ENCODE results near the gene NANS. TPM values are rescaled to one million over a fixed set of nuclear protein-coding genes. Genes with fewer than 3 reads are reported as not detected.

Gene NANS
- total and polyA plus RNA-seq, 2 of the 13 experiments (the other 11 are each of a cell fraction or from before 2014, with no cell fraction given) = 86.9 to 203 TPM

GRCh38 chr9:98056269-98057137 is at the start of gene NANS (continued):
- peak; percentile 48 to 55; a peak in 2 of 4 replicates for TF ChIP-seq HMGXB4 (CRISPR knock-in tag; IDR thresholded peaks at IDR 0.05; ENCODE audit: borderline replicate concordance in 1 of 2, low read depth in 1 of 2)
- no peak for TF ChIP-seq ZNF432 (CRISPR knock-in tag; IDR thresholded peaks at IDR 0.05; ENCODE audit: borderline replicate concordance)
- no peak for TF ChIP-seq THYN1 (CRISPR knock-in tag; IDR thresholded peaks at IDR 0.05; ENCODE audit: borderline replicate concordance, low read depth)
- TF ChIP-seq CBFB (CRISPR knock-in tag; IDR thresholded peaks at IDR 0.05) = peak; percentile 77
- no peak for TF ChIP-seq ZSCAN29 (CRISPR knock-in tag; conservative IDR thresholded peaks at IDR 0.05)
- 0 out of 2 replicates have a peak, but pooled peaks have one; percentile 30 for TF ChIP-seq HMG20A (CRISPR knock-in tag; IDR thresholded peaks at IDR 0.05; ENCODE audit: borderline replicate concordance)
- no peak for TF ChIP-seq RORA (CRISPR knock-in tag; IDR thresholded peaks at IDR 0.05)
- TF ChIP-seq PRMT3 (CRISPR knock-in tag; IDR thresholded peaks at IDR 0.05; ENCODE audit: borderline replicate concordance, low read depth) = no peak
- TF ChIP-seq ZFX (CRISPR knock-in tag; IDR thresholded peaks at IDR 0.05; ENCODE audit: low read depth) = no peak; the same call in 1 of the 2 replicates
- TF ChIP-seq ZNF275 (CRISPR knock-in tag; IDR thresholded peaks at IDR 0.05; ENCODE audit: borderline replicate concordance) = peak; percentile 85
- TF ChIP-seq THRA (CRISPR knock-in tag; IDR thresholded peaks at IDR 0.05; ENCODE audit: borderline replicate concordance) = peak; percentile 9; the same call in 1 of the 2 replicates
- peak; percentile 45; the same call in 1 of the 2 replicates for TF ChIP-seq MED1 (CRISPR knock-in tag; IDR thresholded peaks at IDR 0.05)
- no peak for TF ChIP-seq ZBTB40 (IDR thresholded peaks at IDR 0.05)
- no peak; the same call in 1 of the 2 replicates for TF ChIP-seq ZBTB40 (CRISPR knock-in tag; IDR thresholded peaks at IDR 0.05)

All from HepG2 (cell line).